H9 (cell line): ENCODE measurements around the gene NRCAM. TPM values are rescaled to one million over a fixed set of nuclear protein-coding genes. Genes with fewer than 3 reads are reported as not detected.

ENCODE experiments used
- DNase-seq: peaks from one replicate; pipeline ENCODE4 v3.0.0-alpha.2; 2017
- H2AFZ ChIP-seq: one replicate; pipeline ENCODE4 v1.6.1; 2013; ENCODE audit warnings: mild to moderate bottlenecking, low read length, control low read depth, moderate library complexity
- H2AK5ac ChIP-seq: 2 replicates; pipeline ENCODE4 v1.6.1; 2013; ENCODE audit warnings: low read length, control low read depth, mixed read lengths; ENCODE audit not compliant: insufficient read length
- H2BK120ac ChIP-seq: one replicate; pipeline ENCODE4 v1.6.1; 2013; ENCODE audit warnings: low read depth, mild to moderate bottlenecking, low read length, control low read depth, inconsistent platforms; ENCODE audit not compliant: poor library complexity, severe bottlenecking
- H2BK12ac ChIP-seq: 2 replicates; pipeline ENCODE4 v1.6.1; 2013; ENCODE audit warnings: low read length, control low read depth, mixed read lengths, low read depth; ENCODE audit not compliant: insufficient read length
- H2BK15ac ChIP-seq: 2 replicates; pipeline ENCODE4 v1.6.1; 2013; ENCODE audit warnings: low read depth, low read length, control low read depth
- H2BK20ac ChIP-seq: one replicate; pipeline ENCODE4 v1.6.1; 2013; ENCODE audit warnings: low read depth, mild to moderate bottlenecking, low read length, control low read depth, inconsistent platforms; ENCODE audit not compliant: poor library complexity, severe bottlenecking
- H2BK5ac ChIP-seq: 2 replicates; pipeline ENCODE4 v1.6.1; 2013; ENCODE audit warnings: low read length, control low read depth, mixed read lengths; ENCODE audit not compliant: insufficient read length
- H3K14ac ChIP-seq: 2 replicates; pipeline ENCODE4 v1.6.1; 2013; ENCODE audit warnings: low read length, control low read depth; ENCODE audit not compliant: insufficient read depth
- H3K18ac ChIP-seq: 2 replicates; pipeline ENCODE4 v1.6.1; 2013; ENCODE audit warnings: low read depth, mild to moderate bottlenecking, mixed read lengths, low read length, control low read depth; ENCODE audit not compliant: insufficient read length
- H3K23ac ChIP-seq: 2 replicates; pipeline ENCODE4 v1.6.1; 2013; ENCODE audit warnings: low read length, control low read depth, mixed read lengths, low read depth; ENCODE audit not compliant: insufficient read length
- H3K23me2 ChIP-seq: 2 replicates; pipeline ENCODE4 v1.6.1; 2013; ENCODE audit warnings: low read depth, mild to moderate bottlenecking, mixed read lengths, low read length, control low read depth; ENCODE audit not compliant: insufficient read length, poor library complexity, severe bottlenecking
- H3K27ac ChIP-seq: 2 replicates; pipeline ENCODE4 v1.5.1; 2013; ENCODE audit warnings: low read length, control low read depth, mixed read lengths, low read depth; ENCODE audit not compliant: insufficient read length
- H3K27me3 ChIP-seq: 2 replicates; pipeline ENCODE4 v1.6.1; 2013; ENCODE audit warnings: low read length, control low read depth, inconsistent platforms; ENCODE audit not compliant: insufficient read depth
- H3K4ac ChIP-seq: 2 replicates; pipeline ENCODE4 v1.6.1; 2013; ENCODE audit warnings: low read depth, mild to moderate bottlenecking, control low read depth, inconsistent platforms, low read length, moderate library complexity
- H3K4me1 ChIP-seq: 2 replicates; pipeline ENCODE4 v1.6.1; 2013; ENCODE audit warnings: low read length, control low read depth, inconsistent platforms; ENCODE audit not compliant: insufficient read depth
- H3K4me2 ChIP-seq: 2 replicates; pipeline ENCODE4 v1.6.1; 2013; ENCODE audit warnings: low read length, control low read depth, mixed read lengths; ENCODE audit not compliant: insufficient read length, insufficient read depth
- H3K56ac ChIP-seq: 2 replicates; pipeline ENCODE4 v1.6.1; 2013; ENCODE audit warnings: low read depth, mild to moderate bottlenecking, mixed read lengths, low read length, control low read depth; ENCODE audit not compliant: insufficient read length
- H3K79me1 ChIP-seq: 2 replicates; pipeline ENCODE4 v1.6.1; 2013; ENCODE audit warnings: low read depth, mild to moderate bottlenecking, moderate library complexity, low read length, control low read depth, inconsistent platforms; ENCODE audit not compliant: insufficient read depth, poor library complexity, severe bottlenecking
- H3K79me2 ChIP-seq: 2 replicates; pipeline ENCODE4 v1.6.1; 2013; ENCODE audit warnings: low read length, control low read depth, inconsistent platforms; ENCODE audit not compliant: insufficient read depth
- H3K9ac ChIP-seq: 2 replicates; pipeline ENCODE4 v1.6.1; 2013; ENCODE audit warnings: low read length, control low read depth, mixed read lengths; ENCODE audit not compliant: insufficient read length; ENCODE audit errors: extremely low read depth
- H3K9me3 ChIP-seq: one replicate; pipeline ENCODE4 v1.6.1; 2013; ENCODE audit warnings: low read depth, low read length, inconsistent platforms; ENCODE audit not compliant: control insufficient read depth
- H3T11ph ChIP-seq: one replicate; pipeline ENCODE4 v1.6.1; 2013; ENCODE audit warnings: mild to moderate bottlenecking, low read length, control low read depth, inconsistent platforms
- H4K20me1 ChIP-seq: one replicate; pipeline ENCODE4 v1.6.1; 2013; ENCODE audit not compliant: control insufficient read depth, insufficient read length, insufficient read depth
- H4K5ac ChIP-seq: 2 replicates; pipeline ENCODE4 v1.6.1; 2013; ENCODE audit warnings: low read depth, mild to moderate bottlenecking, mixed read lengths, low read length, control low read depth; ENCODE audit not compliant: insufficient read length
- H4K8ac ChIP-seq: replicated peaks from 2 replicates; pipeline ENCODE4 v1.6.1; 2013; ENCODE audit warnings: low read length, control low read depth, mixed read lengths, low read depth; ENCODE audit not compliant: insufficient read length
- H4K91ac ChIP-seq: 2 replicates; pipeline ENCODE4 v1.6.1; 2013; ENCODE audit warnings: low read depth, mild to moderate bottlenecking, moderate library complexity, mixed read lengths, low read length, control low read depth; ENCODE audit not compliant: insufficient read length
- H3K27ac Mint-ChIP-seq, 3 experiments: 2 replicates in 2 of 3; 3 replicates in 1 of 3; pipeline ENCODE4 v1.8.0; 2020 to 2021; ENCODE audit warnings: mixed read lengths in 3 of 3, mild to moderate bottlenecking in 1 of 3, moderate library complexity in 1 of 3
- H3K27me3 Mint-ChIP-seq: 2 replicates; pipeline ENCODE4 v1.8.0; 2021; ENCODE audit warnings: low read depth, mild to moderate bottlenecking, moderate library complexity, mixed read lengths
- H3K36me3 Mint-ChIP-seq, 3 experiments: 2 replicates in 2 of 3; 3 replicates in 1 of 3; pipeline ENCODE4 v1.8.0; 2020 to 2021; ENCODE audit warnings: low read depth in 3 of 3, mixed read lengths in 3 of 3; ENCODE audit not compliant: insufficient read depth in 1 of 3
- H3K4me1 Mint-ChIP-seq, 2 experiments: 2 replicates each; pipeline ENCODE4 v1.8.0; 2020; ENCODE audit warnings: mixed read lengths in 2 of 2
- H3K4me3 Mint-ChIP-seq, 2 experiments: 2 replicates in 1 of 2; 3 replicates in 1 of 2; pipeline ENCODE4 v1.8.0; 2020 to 2021; ENCODE audit warnings: mild to moderate bottlenecking in 2 of 2, mixed read lengths in 2 of 2, moderate library complexity in 1 of 2
- H3K9me3 Mint-ChIP-seq, 2 experiments: 2 replicates in 1 of 2; 3 replicates in 1 of 2; pipeline ENCODE4 v1.8.0; 2020; ENCODE audit warnings: mild to moderate bottlenecking in 2 of 2, mixed read lengths in 2 of 2, moderate library complexity in 1 of 2
- CTCF ChIP-seq: fragments of 200-600 bp; sonication (generic); conservative IDR thresholded peaks from 3 replicates; pipeline ENCODE4 v1.8.0; 2021; ENCODE audit warnings: antibody characterized with exemption, mild to moderate bottlenecking
- WGBS: extraction: QIAGEN DNeasy Blood & Tissue Kit; methylation state at CpG from one replicate; pipeline ENCODE4 v1.1.7; 2013; ENCODE audit warnings: missing lambda C conversion rate, low lambda C conversion rate, mixed read lengths; ENCODE audit not compliant: insufficient read length; ENCODE audit errors: extremely low coverage; 5-methylcytosine and 5-hydroxymethylcytosine counted together
- total RNA-seq: library from RNA; stranded (reverse); gene quantifications from 2 replicates; pipeline ENCODE4 v1.2.1, GENCODE V29; 2021

Gene NRCAM
- total RNA-seq, 1 experiment from 2014 or later, result 2.3 TPM

GRCh38 chr7:108463613-108464012 is 7.4 kb upstream of the NRCAM start:
- no peak overlapping the region for H2AK5ac ChIP-seq
- no peak overlapping the region for H3T11ph ChIP-seq
- H2BK15ac ChIP-seq, result no peak overlapping the region
- no CpG with 5 or more reads among the region's 2 CpGs for WGBS
- H2BK120ac ChIP-seq, result no peak overlapping the region
- H3K23me2 ChIP-seq, result no peaks in the 10 kb centered on the region
- no peak overlapping the region for H2AFZ ChIP-seq
- no peak overlapping the region for H4K8ac ChIP-seq
- H2BK5ac ChIP-seq, result no peak overlapping the region
- no peak overlapping the region for H2BK20ac ChIP-seq
- H3K9me3 Mint-ChIP-seq, result no peaks in the 10 kb centered on the region
- no peak overlapping the region for H2BK12ac ChIP-seq
- no peak for DNase-seq
- H3K23ac ChIP-seq, result no peak overlapping the region
- H3K56ac ChIP-seq, result no peak overlapping the region
- no peaks in the 10 kb centered on the region for H3K36me3 Mint-ChIP-seq
- H3K9ac ChIP-seq, result no peak overlapping the region
- no peak overlapping the region for H3K27ac Mint-ChIP-seq
- H3K79me1 ChIP-seq, result no peaks in the 10 kb centered on the region
- no peak overlapping the region for H4K5ac ChIP-seq
- no peaks in the 10 kb centered on the region for H4K20me1 ChIP-seq
- H3K27ac ChIP-seq, result no peak overlapping the region
- H3K9me3 ChIP-seq, result no peaks in the 10 kb centered on the region
- no peaks in the 10 kb centered on the region for H3K79me2 ChIP-seq
- H3K18ac ChIP-seq, result no peak overlapping the region
- no peak for TF ChIP-seq CTCF
- no peak overlapping the region for H3K4ac ChIP-seq
- H3K4me3 Mint-ChIP-seq, result no peak overlapping the region
- no peaks in the 10 kb centered on the region for H3K27me3 ChIP-seq
- H4K91ac ChIP-seq, result no peak overlapping the region
- H3K4me2 ChIP-seq, result no peak overlapping the region
- peaks cover 14% of the 10 kb centered on the region in 2 experiments for H3K4me1 Mint-ChIP-seq
- peaks cover 14% of the 10 kb centered on the region for H3K27me3 Mint-ChIP-seq
- H3K14ac ChIP-seq, result no peak overlapping the region
- no peaks in the 10 kb centered on the region for H3K4me1 ChIP-seq
